OCI-LY1 (cell line): ENCODE results near the gene ZDHHC1.

Experiments
- EZH2 ChIP-seq: fragments of 200-600 bp; sonication (generic), shearing (Covaris generic); IDR thresholded peaks from 2 replicates; pipeline ENCODE4 v1.8.0; 2017; ENCODE audit warnings: borderline replicate concordance, mixed run types, mild to moderate bottlenecking, antibody characterized with exemption, low read length, moderate library complexity, mixed read lengths
- TF ChIP-seq, protein P1 (sequence below): fragments of 200-600 bp; sonication (generic), shearing (Covaris generic); IDR thresholded peaks from 2 replicates; pipeline ENCODE4 v1.5.1; 2017; ENCODE audit warnings: mild to moderate bottlenecking, antibody characterized with exemption, low read length, moderate library complexity, mixed read lengths

DNA sequence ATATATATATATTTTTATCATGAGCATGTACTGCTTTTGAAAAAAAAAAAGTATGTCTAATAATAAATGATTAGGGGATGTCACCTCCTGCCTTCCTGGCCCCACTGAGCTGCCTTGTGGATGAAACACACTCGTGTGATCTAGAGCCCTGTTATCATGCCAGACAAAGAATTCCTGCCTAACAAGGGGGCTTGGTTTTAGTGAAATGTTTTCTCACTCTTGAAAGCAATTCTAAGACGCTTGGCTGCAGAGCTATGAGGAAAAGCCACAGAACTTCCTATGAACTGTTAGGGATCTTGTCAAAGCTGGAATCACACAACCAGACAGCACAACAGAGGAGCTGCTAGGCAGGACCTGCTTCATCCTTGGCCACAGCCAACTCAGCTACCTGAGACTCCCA is 4.0 kb downstream of the ZDHHC1 start:
- TF ChIP-seq, protein P1, sequence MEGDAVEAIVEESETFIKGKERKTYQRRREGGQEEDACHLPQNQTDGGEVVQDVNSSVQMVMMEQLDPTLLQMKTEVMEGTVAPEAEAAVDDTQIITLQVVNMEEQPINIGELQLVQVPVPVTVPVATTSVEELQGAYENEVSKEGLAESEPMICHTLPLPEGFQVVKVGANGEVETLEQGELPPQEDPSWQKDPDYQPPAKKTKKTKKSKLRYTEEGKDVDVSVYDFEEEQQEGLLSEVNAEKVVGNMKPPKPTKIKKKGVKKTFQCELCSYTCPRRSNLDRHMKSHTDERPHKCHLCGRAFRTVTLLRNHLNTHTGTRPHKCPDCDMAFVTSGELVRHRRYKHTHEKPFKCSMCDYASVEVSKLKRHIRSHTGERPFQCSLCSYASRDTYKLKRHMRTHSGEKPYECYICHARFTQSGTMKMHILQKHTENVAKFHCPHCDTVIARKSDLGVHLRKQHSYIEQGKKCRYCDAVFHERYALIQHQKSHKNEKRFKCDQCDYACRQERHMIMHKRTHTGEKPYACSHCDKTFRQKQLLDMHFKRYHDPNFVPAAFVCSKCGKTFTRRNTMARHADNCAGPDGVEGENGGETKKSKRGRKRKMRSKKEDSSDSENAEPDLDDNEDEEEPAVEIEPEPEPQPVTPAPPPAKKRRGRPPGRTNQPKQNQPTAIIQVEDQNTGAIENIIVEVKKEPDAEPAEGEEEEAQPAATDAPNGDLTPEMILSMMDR: no peak
- no peak for TF ChIP-seq EZH2
